Stomach (tissue), 4 donors: ENCODE data around the gene PRELID2.

Source experiments
- CTCF ChIP-seq, 7 experiments: fragments of 450-650 bp in 4 of 7; fragments of 200-600 bp in 3 of 7; sonication (generic) in 3 of 7; IDR thresholded peaks; one replicate each; pipeline ENCODE4 v1.5.1; 2016 to 2019; ENCODE audit warnings: antibody characterized with exemption in 7 of 7, control low read depth in 2 of 7, mild to moderate bottlenecking in 1 of 7
- EP300 ChIP-seq: sonication (generic); formaldehyde crosslinking; IDR thresholded peaks from one replicate; pipeline ENCODE4 v1.6.1; 2017; ENCODE audit warnings: antibody characterized with exemption
- POLR2AphosphoS5 ChIP-seq, 3 donors: sonication (generic); formaldehyde crosslinking; IDR thresholded peaks; one replicate each; pipeline ENCODE4 v1.6.1; 2016; ENCODE audit warnings: antibody characterized with exemption in 3 of 3

DNA sequence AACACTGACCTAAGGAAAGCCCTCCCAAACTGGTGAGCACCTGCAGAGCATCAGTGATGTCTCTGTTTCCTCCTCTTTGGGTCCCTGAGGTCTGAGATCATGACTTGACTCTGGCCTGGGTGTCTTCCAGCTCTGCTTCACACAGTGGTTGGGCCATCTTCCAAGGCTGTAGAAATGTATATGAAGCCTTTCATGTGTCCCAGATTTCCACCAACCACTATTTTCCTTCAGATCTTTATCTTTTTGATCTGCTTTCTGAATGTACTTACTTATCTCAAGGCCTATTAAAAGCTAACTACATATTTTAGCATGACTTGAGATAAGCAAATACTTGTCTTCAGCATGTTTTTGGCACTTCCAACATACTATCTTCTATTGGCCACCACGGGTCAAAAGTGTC lies 47.1 kb downstream of the PRELID2 start:
- TF ChIP-seq CTCF (IDR thresholded peaks at IDR 0.05) = no peak
- TF ChIP-seq POLR2AphosphoS5 (IDR thresholded peaks at IDR 0.05) = no peak
- TF ChIP-seq EP300 = no peak
